ENCODE results near the gene DCAF4L1. TPM values are rescaled to one million over a fixed set of nuclear protein-coding genes. Genes with fewer than 3 reads are reported as not detected.

Gene DCAF4L1
- total RNA-seq, 2 experiments from 2014 or later, result 0.26 to 0.27 TPM

GRCh38 chr4:42008011-42008786, 26.6 kb downstream of the DCAF4L1 start:
- Mint-ChIP-seq H3K27me3 (no peaks in the 10 kb centered on the region), H3K27ac (no peak overlapping the region)

GRCh38 chr4:42015438-42015837, 33.9 kb downstream of the DCAF4L1 start:
- DNase-seq, result no peak
- Mint-ChIP-seq H3K36me3 (peaks cover 32% of the 10 kb centered on the region), H3K27me3 (no peaks in the 10 kb centered on the region), H3K27ac (peak overlapping the region; percentile 49), H3K4me1 (peaks cover 30% of the 10 kb centered on the region), H3K9me3 (no peaks in the 10 kb centered on the region), H3K4me3 (no peak overlapping the region)

More at GRCh38 chr4:42008011-42008786, 26.6 kb downstream of the DCAF4L1 start:
- no peaks in the 10 kb centered on the region for H3K9me3 Mint-ChIP-seq
- H3K4me1 Mint-ChIP-seq, result peaks cover 28% of the 10 kb centered on the region
- H3K36me3 Mint-ChIP-seq, result peaks cover 45% of the 10 kb centered on the region
- no peak for DNase-seq
- H3K4me3 Mint-ChIP-seq, result no peak overlapping the region

GRCh38 chr4:42018451-42018850, 36.9 kb downstream of the DCAF4L1 start:
- Mint-ChIP-seq H3K27ac (no peak overlapping the region), H3K27me3 (no peaks in the 10 kb centered on the region), H3K4me3 (no peak overlapping the region), H3K9me3 (peaks cover 5% of the 10 kb centered on the region), H3K4me1 (peaks cover 19% of the 10 kb centered on the region), H3K36me3 (peaks cover 28% of the 10 kb centered on the region)
- no peak for DNase-seq

Other genes with a start within 250 kb of the DCAF4L1 start
- gene PHOX2B, start 233.0 kb upstream of the DCAF4L1 start, total RNA-seq, result not detected
- gene TMEM33, start 46.3 kb upstream of the DCAF4L1 start, total RNA-seq, result 10 to 100 TPM; 79.3 to 79.5 TPM
- gene SLC30A9, start 8.8 kb downstream of the DCAF4L1 start, total RNA-seq, result 10 to 100 TPM; 52.3 to 58.0 TPM
- 1 to 10 TPM; 1.2 to 1.4 TPM for gene BEND4, start 170.9 kb downstream of the DCAF4L1 start, total RNA-seq